Subcutaneous adipose tissue (tissue), 4 donors: Measurements from ENCODE around the gene SNCG. TPM values are rescaled to one million over a fixed set of nuclear protein-coding genes. Genes with fewer than 3 reads are reported as not detected.

ENCODE experiments used
- total RNA-seq, 4 donors: library from RNA; depleted of rRNA; stranded (reverse); fragments of >200 nt; gene quantifications; one replicate each; pipeline ENCODE4 v1.1.0, GENCODE V29; 2016
- TF ChIP-seq, protein P1 (sequence below): fragments of 450-650 bp; IDR thresholded peaks from one replicate; pipeline ENCODE4 v1.5.1; 2016; ENCODE audit warnings: low read depth, mild to moderate bottlenecking, control low read depth, antibody characterized with exemption, moderate library complexity

The SNCG gene
- total RNA-seq, 4 donors from 2014 or later: 172 to 362 (median 205) TPM

DNA sequence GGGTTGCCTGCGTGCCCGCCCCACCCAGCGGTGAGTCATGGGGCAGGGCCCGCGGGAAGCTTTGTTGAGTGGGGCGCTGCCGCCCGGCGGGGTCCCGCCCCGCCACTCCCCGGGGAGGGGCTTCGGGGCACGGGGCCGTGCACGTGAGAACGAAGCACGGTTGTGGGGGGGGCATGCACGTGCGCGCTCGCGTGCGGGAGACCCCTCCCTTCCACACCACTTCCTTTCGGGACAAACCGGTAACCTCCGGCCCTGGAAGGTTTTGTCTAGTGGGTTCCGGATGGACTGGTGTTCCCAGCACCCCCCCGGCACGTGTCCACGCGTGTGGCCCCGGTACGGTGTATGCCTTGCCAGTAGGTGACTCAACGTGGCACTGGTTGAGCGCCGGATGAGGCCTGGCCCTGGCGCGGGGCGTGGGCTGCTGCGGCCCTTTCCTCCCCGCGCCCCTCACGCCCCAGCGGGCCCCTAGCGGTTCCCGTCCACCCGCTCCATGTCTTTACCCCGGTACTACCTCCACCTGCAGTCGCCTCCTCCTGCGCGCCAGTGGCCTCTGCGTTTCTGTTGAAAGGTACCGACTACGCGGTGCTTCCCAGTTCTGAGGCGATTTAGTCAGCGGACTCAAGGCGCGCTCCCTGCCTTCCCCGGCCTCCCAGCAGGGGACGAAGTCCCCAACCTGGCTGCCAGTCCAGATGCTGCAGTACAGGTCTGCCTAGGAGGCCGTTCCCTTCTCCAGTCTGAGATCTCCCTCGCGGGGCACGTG lies 13.0 kb downstream of the SNCG start:
- TF ChIP-seq, protein P1, sequence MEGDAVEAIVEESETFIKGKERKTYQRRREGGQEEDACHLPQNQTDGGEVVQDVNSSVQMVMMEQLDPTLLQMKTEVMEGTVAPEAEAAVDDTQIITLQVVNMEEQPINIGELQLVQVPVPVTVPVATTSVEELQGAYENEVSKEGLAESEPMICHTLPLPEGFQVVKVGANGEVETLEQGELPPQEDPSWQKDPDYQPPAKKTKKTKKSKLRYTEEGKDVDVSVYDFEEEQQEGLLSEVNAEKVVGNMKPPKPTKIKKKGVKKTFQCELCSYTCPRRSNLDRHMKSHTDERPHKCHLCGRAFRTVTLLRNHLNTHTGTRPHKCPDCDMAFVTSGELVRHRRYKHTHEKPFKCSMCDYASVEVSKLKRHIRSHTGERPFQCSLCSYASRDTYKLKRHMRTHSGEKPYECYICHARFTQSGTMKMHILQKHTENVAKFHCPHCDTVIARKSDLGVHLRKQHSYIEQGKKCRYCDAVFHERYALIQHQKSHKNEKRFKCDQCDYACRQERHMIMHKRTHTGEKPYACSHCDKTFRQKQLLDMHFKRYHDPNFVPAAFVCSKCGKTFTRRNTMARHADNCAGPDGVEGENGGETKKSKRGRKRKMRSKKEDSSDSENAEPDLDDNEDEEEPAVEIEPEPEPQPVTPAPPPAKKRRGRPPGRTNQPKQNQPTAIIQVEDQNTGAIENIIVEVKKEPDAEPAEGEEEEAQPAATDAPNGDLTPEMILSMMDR: no peak

DNA sequence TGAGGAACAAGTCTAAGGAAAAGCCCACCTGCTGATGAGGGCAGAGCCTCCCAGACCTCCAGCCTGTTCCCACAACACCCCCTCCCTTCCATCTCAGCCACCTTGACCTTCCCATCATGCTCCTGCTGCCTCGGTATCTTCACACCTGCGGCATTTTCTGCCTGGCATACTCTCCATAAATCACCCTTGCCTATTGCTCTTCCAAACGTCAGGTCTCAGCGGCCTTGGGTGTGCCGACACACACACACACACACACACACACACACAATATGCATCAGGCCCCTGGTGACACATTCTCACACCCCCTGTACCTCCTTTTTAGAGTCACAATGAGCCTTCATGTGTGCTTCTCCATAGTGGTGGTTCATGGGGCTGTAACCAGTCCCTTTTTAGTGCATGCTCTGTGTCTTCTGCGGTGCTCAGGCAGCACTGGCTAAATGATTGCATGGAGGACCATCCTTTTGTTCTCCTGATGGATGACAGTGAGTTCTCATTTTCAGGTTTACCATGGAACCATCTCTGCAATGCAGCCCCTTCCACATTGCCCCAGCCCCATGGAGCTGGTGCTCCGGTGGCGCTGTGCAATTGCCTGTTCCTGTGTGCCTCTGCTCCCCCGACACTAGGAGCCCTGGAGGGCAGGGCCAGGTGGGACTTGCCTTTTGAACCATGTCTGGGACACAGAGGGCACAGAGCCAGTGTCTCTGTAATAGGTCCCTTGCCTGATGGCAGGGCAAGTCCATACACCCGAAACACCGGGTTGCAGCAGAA lies 14.4 kb downstream of the SNCG start:
- TF ChIP-seq, protein P1: no peak

DNA sequence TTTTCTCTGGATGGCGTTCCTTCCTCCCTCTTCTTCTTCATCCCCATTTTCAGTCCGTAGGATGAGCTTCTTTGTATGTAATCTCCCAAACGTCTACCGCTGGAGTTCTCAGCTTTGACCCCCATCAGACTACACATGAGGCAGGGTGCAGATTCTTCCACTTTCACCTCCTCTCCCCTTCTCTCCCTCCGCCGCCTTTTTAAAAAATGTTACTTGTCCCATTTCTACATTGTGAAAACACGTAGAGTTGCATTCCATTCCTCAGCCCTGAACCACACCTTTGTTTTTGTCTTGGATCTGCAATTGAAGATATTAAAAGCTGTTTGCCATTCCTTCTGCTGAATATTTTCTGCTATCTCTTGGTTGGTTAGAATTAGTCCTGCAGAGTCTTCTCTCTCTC lies 16.1 kb downstream of the SNCG start:
- TF ChIP-seq, protein P1: no peak

DNA sequence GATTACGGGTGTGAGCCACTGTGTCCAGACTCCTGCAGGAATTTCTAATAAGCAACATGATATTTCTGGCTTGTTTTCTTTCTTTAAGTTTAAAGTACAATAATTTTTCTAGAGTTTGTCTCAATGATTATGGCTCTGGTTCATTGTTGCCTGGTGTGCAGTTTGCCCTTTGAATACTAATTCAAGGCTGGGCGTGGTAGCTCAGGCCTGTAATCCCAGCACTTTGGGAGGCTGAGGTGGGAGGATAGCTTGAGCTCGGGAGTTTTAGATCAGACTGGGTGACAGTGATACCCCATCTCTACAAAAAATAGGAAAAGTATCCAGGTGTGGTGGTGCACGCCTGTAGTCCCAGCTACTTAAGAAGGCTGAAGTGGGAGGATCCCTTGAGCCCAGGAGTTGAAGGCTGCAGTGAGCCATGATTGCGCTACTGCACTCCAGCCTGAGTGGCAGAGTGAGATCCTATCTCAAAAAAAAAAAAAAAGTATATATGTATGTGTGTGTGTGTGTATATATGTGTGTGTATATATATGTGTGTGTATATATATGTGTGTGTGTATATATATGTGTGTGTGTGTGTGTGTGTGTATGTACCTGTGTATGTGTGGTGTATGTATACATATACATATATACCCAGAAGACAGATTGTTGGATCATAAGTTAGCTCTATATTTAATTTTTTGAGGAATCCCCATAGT lies 18.1 kb downstream of the SNCG start:
- TF ChIP-seq, protein P1: no peak

DNA sequence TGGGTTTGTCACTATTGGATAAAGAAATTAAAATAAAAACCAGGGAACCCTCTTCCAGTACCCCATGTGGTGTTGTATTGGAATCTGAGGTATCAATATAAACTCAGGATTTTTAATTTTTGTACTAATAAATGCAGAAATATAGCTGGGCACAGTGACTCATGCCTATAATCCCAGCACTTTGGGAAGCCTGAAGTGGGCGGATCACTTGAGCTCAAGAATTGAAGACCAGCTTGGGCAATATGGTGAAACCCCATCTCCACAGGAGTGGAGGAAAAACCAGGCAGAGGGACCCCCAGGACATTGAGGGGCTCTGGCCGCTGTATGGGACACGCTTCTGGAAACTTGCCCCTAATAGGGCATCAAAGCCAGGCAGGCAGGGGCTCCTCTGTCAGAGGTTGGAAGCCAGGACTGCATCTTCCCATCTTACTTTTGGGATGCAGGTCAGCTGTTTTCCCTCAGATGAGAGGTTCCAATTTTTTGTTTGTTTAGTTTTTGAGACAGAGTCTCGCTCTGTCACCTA lies 21.0 kb downstream of the SNCG start:
- TF ChIP-seq, protein P1: no peak

DNA sequence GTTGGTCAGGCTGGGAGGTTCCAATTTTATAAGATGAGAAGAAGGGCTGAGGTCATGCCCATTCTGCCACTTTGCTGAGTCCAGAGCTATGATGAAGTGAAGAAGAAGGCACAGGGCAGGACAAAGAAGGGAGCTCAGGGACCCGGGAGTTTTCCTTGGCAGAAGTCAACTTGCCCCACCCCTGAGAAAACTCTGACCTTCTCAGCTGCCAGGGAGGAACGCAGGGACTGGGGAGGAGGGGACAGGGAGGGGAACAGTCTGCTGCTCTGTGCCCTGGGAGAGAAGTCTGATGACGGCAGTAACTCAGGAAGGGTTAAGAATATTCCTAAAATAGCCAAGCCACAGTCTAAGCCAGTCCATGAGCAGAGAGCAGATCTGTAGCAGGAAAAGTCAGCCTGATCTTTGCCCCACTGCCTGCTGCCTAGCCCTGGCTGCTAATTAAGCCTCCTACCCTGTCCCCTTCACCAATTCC lies 21.6 kb downstream of the SNCG start:
- TF ChIP-seq, protein P1: no peak

DNA sequence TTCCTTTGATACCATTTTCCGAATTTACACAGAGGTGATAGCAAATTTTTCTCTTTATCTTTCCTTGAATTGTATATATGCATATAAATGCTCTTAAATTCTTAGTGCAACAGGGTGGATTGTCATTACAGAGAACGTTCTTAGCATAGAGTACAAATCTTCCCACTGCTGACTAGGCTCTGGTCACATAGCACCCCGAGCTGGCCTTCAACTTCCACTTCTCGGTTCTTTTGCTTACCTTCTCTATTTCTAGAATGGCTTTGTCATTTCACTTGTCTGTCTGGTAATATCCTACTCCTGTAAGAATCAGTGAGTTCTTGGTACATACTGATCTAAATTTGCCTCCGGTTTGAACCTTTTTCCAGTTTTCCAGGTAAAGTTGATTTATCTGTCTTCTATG lies 23.3 kb downstream of the SNCG start:
- TF ChIP-seq, protein P1: no peak
